Measurements from ENCODE around the gene PEAK1. TPM values are rescaled to one million over a fixed set of nuclear protein-coding genes. Genes with fewer than 3 reads are reported as not detected.

Gene PEAK1
- total RNA-seq, 1 experiment from 2014 or later: 58.7 TPM

DNA sequence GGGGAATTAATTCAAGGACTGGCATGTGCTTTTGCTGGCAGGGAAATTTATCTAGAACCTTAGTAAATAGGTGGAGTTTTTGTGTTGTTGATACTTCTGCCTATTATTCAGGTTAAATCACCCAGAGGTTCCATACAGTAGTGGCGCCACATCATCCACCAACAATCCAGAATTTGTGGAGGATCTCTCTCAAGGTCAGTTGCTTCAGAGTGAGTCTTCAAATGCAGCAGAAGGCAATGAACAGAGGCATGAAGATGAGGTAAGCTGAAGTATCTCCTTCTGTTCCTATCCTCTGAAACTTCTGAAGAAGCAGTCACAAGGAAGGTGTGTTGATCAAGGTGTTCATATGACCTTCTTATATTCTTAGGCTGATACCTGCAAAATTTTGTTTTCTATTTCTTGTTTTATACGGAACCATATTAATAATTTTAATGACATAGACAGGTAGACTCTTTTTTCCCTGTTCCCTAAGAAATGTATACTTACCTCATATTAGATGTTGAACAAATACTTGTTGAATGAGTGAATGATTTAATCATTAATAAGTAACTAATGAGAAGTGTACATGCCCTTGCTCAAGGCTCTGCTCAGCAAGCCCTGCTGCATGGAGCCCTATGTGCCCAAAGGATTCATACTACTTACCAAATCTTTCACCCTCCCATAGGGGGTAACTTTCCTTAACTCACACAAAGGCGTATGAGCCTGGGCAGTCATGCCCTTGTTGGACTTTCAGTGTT lies 44.4 kb upstream of the PEAK1 start:
- no peak overlapping the region for H3K4me3 ChIP-seq (ENCODE audit: low read depth in 2 of 2, low read length in 2 of 2)
- TF ChIP-seq SIN3A (IDR thresholded peaks at IDR 0.05; ENCODE audit: borderline replicate concordance, insufficient read depth, low read depth, low read length) (no peak), POLR2AphosphoS5 (IDR thresholded peaks at IDR 0.05; ENCODE audit: low read depth, low read length) (no peak), TCF7L2 (IDR thresholded peaks at IDR 0.05; ENCODE audit: low read depth, low read length) (no peak)
- TF ChIP-seq, protein P1, sequence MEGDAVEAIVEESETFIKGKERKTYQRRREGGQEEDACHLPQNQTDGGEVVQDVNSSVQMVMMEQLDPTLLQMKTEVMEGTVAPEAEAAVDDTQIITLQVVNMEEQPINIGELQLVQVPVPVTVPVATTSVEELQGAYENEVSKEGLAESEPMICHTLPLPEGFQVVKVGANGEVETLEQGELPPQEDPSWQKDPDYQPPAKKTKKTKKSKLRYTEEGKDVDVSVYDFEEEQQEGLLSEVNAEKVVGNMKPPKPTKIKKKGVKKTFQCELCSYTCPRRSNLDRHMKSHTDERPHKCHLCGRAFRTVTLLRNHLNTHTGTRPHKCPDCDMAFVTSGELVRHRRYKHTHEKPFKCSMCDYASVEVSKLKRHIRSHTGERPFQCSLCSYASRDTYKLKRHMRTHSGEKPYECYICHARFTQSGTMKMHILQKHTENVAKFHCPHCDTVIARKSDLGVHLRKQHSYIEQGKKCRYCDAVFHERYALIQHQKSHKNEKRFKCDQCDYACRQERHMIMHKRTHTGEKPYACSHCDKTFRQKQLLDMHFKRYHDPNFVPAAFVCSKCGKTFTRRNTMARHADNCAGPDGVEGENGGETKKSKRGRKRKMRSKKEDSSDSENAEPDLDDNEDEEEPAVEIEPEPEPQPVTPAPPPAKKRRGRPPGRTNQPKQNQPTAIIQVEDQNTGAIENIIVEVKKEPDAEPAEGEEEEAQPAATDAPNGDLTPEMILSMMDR (IDR thresholded peaks at IDR 0.05): no peak
- TF ChIP-seq, protein P2, sequence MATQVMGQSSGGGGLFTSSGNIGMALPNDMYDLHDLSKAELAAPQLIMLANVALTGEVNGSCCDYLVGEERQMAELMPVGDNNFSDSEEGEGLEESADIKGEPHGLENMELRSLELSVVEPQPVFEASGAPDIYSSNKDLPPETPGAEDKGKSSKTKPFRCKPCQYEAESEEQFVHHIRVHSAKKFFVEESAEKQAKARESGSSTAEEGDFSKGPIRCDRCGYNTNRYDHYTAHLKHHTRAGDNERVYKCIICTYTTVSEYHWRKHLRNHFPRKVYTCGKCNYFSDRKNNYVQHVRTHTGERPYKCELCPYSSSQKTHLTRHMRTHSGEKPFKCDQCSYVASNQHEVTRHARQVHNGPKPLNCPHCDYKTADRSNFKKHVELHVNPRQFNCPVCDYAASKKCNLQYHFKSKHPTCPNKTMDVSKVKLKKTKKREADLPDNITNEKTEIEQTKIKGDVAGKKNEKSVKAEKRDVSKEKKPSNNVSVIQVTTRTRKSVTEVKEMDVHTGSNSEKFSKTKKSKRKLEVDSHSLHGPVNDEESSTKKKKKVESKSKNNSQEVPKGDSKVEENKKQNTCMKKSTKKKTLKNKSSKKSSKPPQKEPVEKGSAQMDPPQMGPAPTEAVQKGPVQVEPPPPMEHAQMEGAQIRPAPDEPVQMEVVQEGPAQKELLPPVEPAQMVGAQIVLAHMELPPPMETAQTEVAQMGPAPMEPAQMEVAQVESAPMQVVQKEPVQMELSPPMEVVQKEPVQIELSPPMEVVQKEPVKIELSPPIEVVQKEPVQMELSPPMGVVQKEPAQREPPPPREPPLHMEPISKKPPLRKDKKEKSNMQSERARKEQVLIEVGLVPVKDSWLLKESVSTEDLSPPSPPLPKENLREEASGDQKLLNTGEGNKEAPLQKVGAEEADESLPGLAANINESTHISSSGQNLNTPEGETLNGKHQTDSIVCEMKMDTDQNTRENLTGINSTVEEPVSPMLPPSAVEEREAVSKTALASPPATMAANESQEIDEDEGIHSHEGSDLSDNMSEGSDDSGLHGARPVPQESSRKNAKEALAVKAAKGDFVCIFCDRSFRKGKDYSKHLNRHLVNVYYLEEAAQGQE (IDR thresholded peaks at IDR 0.05; ENCODE audit: insufficient read depth in 1 of 2, low read depth in 2 of 2, low read length in 1 of 2): no peak
- H3K9me3 ChIP-seq (ENCODE audit: control insufficient read depth, insufficient read depth, low read depth, low read length): no peaks in the 10 kb centered on the region
- no peaks in the 10 kb centered on the region for H3K27me3 ChIP-seq (ENCODE audit: control insufficient read depth, insufficient read depth, low read length)
- in situ Hi-C loops (cut with HindIII; ENCODE audit: low pct_unique_long_range_greater_than_20kb, low sequenced_read_pairs) (no loop called here), intact Hi-C loops (cut with micrococcal nuclease; ENCODE audit: unreplicated experiment) (no loop called here)
- BruUV-seq (replicated peaks): no TSS peak
- no peak for DNase-seq (ENCODE audit: low read depth, low spot score)
- ATAC-seq: no peak
- H3K27ac ChIP-seq (ENCODE audit: low read length): no peak overlapping the region
- no peaks in the 10 kb centered on the region for H3K4me1 ChIP-seq (ENCODE audit: control insufficient read depth, insufficient read depth, low read length)
- peaks cover 9% of the 10 kb centered on the region; the same call in 1 of the 2 replicates for H3K36me3 ChIP-seq (ENCODE audit: control insufficient read depth, insufficient read depth, low read length)
- ChIA-PET POLR2A (interaction anchor here (0.7 kb wide), 1 partner anchor 347 kb away, joined by 4 read pairs; no protein-coding TSS in a partner anchor), CTCF (no interaction called here)

DNA sequence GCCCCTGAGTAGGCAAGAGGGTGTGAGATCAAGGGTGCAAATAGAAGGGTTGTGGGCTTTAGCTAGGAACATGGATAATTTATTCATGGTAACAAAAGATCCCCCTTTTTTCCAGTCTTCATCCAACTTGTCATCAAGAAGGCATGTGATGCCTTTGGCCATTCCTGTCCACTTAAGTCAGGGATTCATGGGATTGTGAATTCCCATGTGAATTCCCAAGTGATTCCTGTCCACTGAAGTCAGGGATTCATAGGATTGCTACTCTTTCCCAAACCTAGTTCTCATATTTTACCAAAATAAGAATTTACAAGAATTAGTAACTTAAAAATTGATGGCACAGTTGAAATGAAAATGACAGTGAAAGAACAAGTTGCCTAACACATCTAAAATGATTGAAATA lies 41.6 kb upstream of the PEAK1 start:
- ChIA-PET CTCF (no interaction called here), POLR2A (no interaction called here)
- TF ChIP-seq, protein P2 (IDR thresholded peaks at IDR 0.05; ENCODE audit: insufficient read depth in 1 of 2, low read depth in 2 of 2, low read length in 1 of 2): no peak
- no peak for TF ChIP-seq SIN3A (IDR thresholded peaks at IDR 0.05; ENCODE audit: borderline replicate concordance, insufficient read depth, low read depth, low read length)
- TF ChIP-seq TCF7L2 (IDR thresholded peaks at IDR 0.05; ENCODE audit: low read depth, low read length): no peak
- TF ChIP-seq, protein P1 (IDR thresholded peaks at IDR 0.05): no peak
- TF ChIP-seq POLR2AphosphoS5 (IDR thresholded peaks at IDR 0.05; ENCODE audit: low read depth, low read length): no peak
- Histone ChIP-seq H3K9me3 (ENCODE audit: control insufficient read depth, insufficient read depth, low read depth, low read length) (no peaks in the 10 kb centered on the region), H3K4me1 (ENCODE audit: control insufficient read depth, insufficient read depth, low read length) (peaks cover 5% of the 10 kb centered on the region; the same call in 1 of the 2 replicates), H3K4me3 (ENCODE audit: low read depth in 2 of 2, low read length in 2 of 2) (no peak overlapping the region), H3K27me3 (ENCODE audit: control insufficient read depth, insufficient read depth, low read length) (no peaks in the 10 kb centered on the region), H3K36me3 (ENCODE audit: control insufficient read depth, insufficient read depth, low read length) (peaks cover 8% of the 10 kb centered on the region; the same call in 1 of the 2 replicates), H3K27ac (ENCODE audit: low read length) (no peak overlapping the region)
- DNase-seq (ENCODE audit: low read depth, low spot score) (no peak), ATAC-seq (no peak)
- intact Hi-C loops (cut with micrococcal nuclease; ENCODE audit: unreplicated experiment) (no loop called here), in situ Hi-C loops (cut with HindIII; ENCODE audit: low pct_unique_long_range_greater_than_20kb, low sequenced_read_pairs) (no loop called here)
- BruUV-seq (replicated peaks): TSS peak; percentile 15
